ENCODE measurements around the gene DNAH2.

Gene DNAH2

DNA sequence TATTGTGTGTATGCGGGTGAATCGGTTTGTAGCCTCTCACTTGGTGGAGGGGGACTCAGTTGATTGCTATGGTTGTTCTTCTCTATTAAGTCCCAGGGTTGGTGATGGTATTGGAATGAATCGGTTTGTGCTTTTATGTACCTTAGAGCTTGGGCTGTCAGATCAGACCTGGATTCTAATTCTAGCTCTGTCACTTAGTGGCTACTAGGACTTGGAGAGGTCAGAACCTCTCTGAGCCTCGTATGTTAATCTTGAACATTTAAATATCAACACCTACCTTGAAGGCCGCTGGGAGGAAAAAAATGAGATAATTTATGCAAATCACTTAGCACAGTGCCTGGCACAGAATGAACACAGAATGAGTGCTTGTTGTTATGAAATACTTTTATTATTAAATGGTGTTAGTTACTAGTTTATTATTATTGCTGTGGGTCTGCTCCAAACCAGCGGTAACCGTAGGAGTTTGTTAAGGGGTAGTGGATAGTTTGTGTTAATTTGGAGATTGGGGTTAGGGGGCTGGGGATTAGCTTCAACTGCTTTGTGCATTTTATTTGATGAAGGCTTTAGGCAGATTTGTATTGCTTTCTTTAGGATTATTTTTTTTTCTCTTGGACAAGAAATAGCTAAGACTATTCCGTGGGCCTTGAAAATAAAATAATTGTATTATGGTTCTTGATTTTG is 120.0 kb downstream of the DNAH2 start:
- peak overlapping the region; percentile 33 to 99 for H3K27ac ChIP-seq (ENCODE audit: insufficient read depth in 1 of 2, low read depth in 1 of 2, low read length in 2 of 2, poor library complexity in 1 of 2, severe bottlenecking in 2 of 2)

DNA sequence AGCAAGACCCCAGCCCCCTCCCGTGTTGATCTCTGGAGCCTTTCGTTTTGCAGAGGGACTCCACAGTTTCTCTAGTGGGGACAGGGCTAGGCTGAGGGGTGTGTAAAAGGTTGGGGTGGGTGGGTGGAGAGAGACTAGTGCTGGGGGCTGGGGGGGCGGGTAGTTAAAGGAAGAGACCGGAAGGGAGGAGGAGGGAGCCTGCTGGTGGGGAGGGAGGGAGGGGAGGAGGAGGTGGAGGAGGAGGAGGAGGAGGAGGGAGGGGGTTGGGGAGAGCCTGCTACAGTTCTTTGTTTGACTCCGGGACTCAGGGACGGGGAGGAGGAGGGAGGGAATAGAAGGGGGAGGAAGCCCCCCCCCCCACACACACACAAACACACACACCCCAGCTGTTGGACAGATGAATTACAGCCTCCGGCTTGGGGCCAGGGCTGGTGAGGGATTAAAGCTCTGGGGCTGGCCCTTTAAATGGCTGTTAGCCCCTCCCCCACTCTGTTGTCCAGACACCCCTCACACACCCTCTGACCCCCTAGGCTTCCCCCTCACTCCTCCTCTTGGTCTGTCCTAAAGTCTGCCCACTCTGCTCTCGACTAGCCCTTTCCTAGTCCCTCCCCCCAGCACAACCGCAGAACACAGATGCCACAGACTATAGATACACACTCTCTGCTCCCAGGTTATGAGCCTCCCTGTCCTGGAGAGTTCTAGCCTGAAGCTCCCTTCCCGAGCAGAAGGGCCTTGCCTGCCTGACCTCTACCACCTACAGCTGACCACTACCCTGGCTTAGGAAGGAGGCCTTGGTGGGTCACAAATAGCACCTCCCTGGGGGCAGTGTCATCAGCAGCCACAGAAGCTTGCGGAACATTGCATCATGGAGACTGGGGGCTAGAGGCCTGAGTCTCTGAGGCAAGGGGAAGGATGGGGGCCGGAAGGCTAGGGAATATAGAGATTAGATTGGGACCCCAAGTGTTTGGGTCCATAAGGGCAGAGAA is 120.8 kb downstream of the DNAH2 start:
- Histone ChIP-seq H3K9me3 (ENCODE audit: control extremely low read depth in 1 of 5, control insufficient read depth in 4 of 5, insufficient read depth in 2 of 5, low read depth in 1 of 5, low read length in 4 of 5) (no peaks in the 10 kb centered on the region), H3K36me3 (ENCODE audit: control insufficient read depth in 4 of 4, insufficient read depth in 4 of 4, low read length in 3 of 4) (peaks cover 0 to 12% (median 9%) of the 10 kb centered on the region in 4 experiments), H3K4me3 (ENCODE audit: control insufficient read depth in 1 of 7, extremely low read depth in 1 of 7, insufficient read depth in 4 of 7, low read depth in 2 of 7, low read length in 6 of 7) (peak overlapping the region in 6 of 7 experiments; percentile 64 to 92 (median 82)), H3K27me3 (replicated peaks in 2 of 5; ENCODE audit: control insufficient read depth in 4 of 5, insufficient read depth in 5 of 5, low read length in 4 of 5) (no peaks in the 10 kb centered on the region), H3K4me1 (ENCODE audit: control extremely low read depth in 1 of 4, control insufficient read depth in 4 of 4, insufficient read depth in 4 of 4, low read length in 3 of 4) (peaks cover 21 to 84% (median 78%) of the 10 kb centered on the region in 4 experiments), H3K27ac (ENCODE audit: insufficient read depth in 1 of 2, low read depth in 1 of 2, low read length in 2 of 2, poor library complexity in 1 of 2, severe bottlenecking in 2 of 2) (peak overlapping the region; percentile 33 to 99)
- ChIA-PET POLR2A (interaction anchor here (0.5 to 1.9 kb wide), 4 partner anchors 18 to 406 kb away, joined by 3 to 7 read pairs (median 4); no protein-coding TSS in a partner anchor), CTCF (interaction anchor here (1.0 to 4.6 kb wide), 8 partner anchors 11 to 50 kb away, joined by 3 to 29 read pairs (median 4); partner anchors contain the start of genes CHD3 and NAA38)
- 14% methylated on average over 6 of the region's 12 CpGs for WGBS (ENCODE audit: insufficient coverage)
- DNase-seq, result peak in 2 of 3 donors; percentile 83 to 88

More for the DNA sequence above, 120.0 kb downstream of the DNAH2 start:
- peak in 1 of 3 donors; percentile 16 for DNase-seq
- ChIA-PET CTCF (interaction anchor here (0.9 to 4.6 kb wide), 9 partner anchors 8 to 60 kb away, joined by 3 to 29 read pairs (median 4); partner anchors contain the start of genes CHD3 and NAA38), POLR2A (interaction anchor here (0.6 to 5.0 kb wide), 5 partner anchors 12 to 381 kb away, joined by 3 to 28 read pairs (median 7); partner anchors contain the start of gene NAA38)
- no peaks in the 10 kb centered on the region for H3K9me3 ChIP-seq (ENCODE audit: control extremely low read depth in 1 of 5, control insufficient read depth in 4 of 5, insufficient read depth in 2 of 5, low read depth in 1 of 5, low read length in 4 of 5)
- peak overlapping the region in 6 of 7 experiments; percentile 64 to 92 (median 82) for H3K4me3 ChIP-seq (ENCODE audit: control insufficient read depth in 1 of 7, extremely low read depth in 1 of 7, insufficient read depth in 4 of 7, low read depth in 2 of 7, low read length in 6 of 7)
- H3K27me3 ChIP-seq (replicated peaks in 2 of 5; ENCODE audit: control insufficient read depth in 4 of 5, insufficient read depth in 5 of 5, low read length in 4 of 5), result no peaks in the 10 kb centered on the region
- 47% methylated on average over 4 of the region's 8 CpGs for WGBS (ENCODE audit: insufficient coverage)
- peaks cover 0 to 12% (median 9%) of the 10 kb centered on the region in 4 experiments for H3K36me3 ChIP-seq (ENCODE audit: control insufficient read depth in 4 of 4, insufficient read depth in 4 of 4, low read length in 3 of 4)
- peaks cover 21 to 79% (median 72%) of the 10 kb centered on the region in 4 experiments for H3K4me1 ChIP-seq (ENCODE audit: control extremely low read depth in 1 of 4, control insufficient read depth in 4 of 4, insufficient read depth in 4 of 4, low read length in 3 of 4)

DNA sequence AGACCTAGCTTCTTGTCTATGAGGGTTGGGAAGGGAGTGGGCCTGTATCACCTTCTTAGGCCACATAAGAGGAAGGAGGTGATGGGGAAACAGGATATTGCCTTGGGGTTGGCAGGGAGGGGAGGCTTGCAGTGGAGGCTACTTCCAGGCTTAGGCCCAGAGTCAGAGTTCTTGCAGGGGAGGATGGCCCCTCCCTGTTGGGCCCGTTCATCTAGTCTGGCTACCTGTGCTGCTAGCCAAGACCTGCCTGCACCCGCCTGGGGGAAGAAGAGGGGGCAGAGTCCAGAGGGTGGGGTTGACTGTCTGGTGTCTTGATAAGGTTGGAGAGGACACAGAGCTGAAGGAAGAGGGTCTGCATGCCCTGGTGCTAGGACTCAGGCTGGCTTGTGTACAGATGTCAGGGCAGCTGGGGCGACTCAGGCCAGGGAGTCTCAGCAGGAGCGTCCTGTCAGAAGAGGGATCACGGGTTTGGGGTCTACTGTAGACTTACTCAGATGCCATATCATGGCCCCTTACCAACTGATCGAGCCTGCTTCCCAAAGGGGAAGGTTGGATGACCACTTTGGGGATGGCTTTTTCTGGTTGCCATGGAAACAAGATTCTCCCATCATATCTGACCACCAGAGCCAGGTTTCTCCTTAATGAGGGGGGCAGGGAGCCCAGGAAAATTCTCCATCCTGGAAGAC is 121.8 kb downstream of the DNAH2 start:
- Histone ChIP-seq H3K4me3 (ENCODE audit: control insufficient read depth in 1 of 7, extremely low read depth in 1 of 7, insufficient read depth in 4 of 7, low read depth in 2 of 7, low read length in 6 of 7) (peak overlapping the region in 6 of 7 experiments; percentile 34 to 92 (median 56)), H3K27ac (ENCODE audit: insufficient read depth in 1 of 2, low read depth in 1 of 2, low read length in 2 of 2, poor library complexity in 1 of 2, severe bottlenecking in 2 of 2) (peak overlapping the region in 1 of 2 experiments; percentile 74)
- peak in 2 of 3 donors; percentile 51 to 59 for DNase-seq

DNA sequence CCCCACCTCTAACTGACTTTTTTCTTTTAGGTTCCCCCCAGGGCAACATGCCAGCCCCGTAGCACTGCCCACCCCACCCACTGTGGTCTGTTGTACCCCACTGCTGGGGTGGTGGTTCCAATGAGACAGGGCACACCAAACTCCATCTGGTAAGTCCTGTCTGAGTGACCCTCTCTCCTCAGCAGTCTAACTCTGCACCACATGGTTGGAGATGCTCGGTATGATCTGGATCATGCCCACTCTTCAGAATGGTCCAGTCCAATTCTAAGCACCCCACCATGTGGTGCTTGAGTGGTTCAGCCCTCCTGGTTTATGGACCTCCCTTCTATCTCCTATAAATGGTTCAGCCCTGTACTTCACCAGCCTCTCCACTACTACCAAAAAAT is 122.3 kb downstream of the DNAH2 start:
- H3K27me3 ChIP-seq (replicated peaks in 2 of 5; ENCODE audit: control insufficient read depth in 4 of 5, insufficient read depth in 5 of 5, low read length in 4 of 5), result no peaks in the 10 kb centered on the region
- no peak overlapping the region for H3K27ac ChIP-seq (ENCODE audit: insufficient read depth in 1 of 2, low read depth in 1 of 2, low read length in 2 of 2, poor library complexity in 1 of 2, severe bottlenecking in 2 of 2)
- 70% methylated on average over 2 of the region's 2 CpGs for WGBS (ENCODE audit: insufficient coverage)
- no peaks in the 10 kb centered on the region for H3K9me3 ChIP-seq (ENCODE audit: control extremely low read depth in 1 of 5, control insufficient read depth in 4 of 5, insufficient read depth in 2 of 5, low read depth in 1 of 5, low read length in 4 of 5)
- H3K4me3 ChIP-seq (ENCODE audit: control insufficient read depth in 1 of 7, extremely low read depth in 1 of 7, insufficient read depth in 4 of 7, low read depth in 2 of 7, low read length in 6 of 7), result peak overlapping the region in 1 of 7 experiments; percentile 21
- DNase-seq, result peak in 2 of 3 donors; percentile 70 to 82
- peaks cover 0 to 12% (median 9%) of the 10 kb centered on the region in 4 experiments for H3K36me3 ChIP-seq (ENCODE audit: control insufficient read depth in 4 of 4, insufficient read depth in 4 of 4, low read length in 3 of 4)
- CTCF ChIA-PET, result interaction anchor here (1.1 to 4.6 kb wide), 4 partner anchors 12 to 60 kb away, joined by 3 to 29 read pairs (median 4); no protein-coding TSS in a partner anchor
- peaks cover 21 to 85% (median 83%) of the 10 kb centered on the region in 4 experiments for H3K4me1 ChIP-seq (ENCODE audit: control extremely low read depth in 1 of 4, control insufficient read depth in 4 of 4, insufficient read depth in 4 of 4, low read length in 3 of 4)
- POLR2A ChIA-PET, result no interaction called here

More for the DNA sequence above, 121.8 kb downstream of the DNAH2 start:
- H3K9me3 ChIP-seq (ENCODE audit: control extremely low read depth in 1 of 5, control insufficient read depth in 4 of 5, insufficient read depth in 2 of 5, low read depth in 1 of 5, low read length in 4 of 5), result no peaks in the 10 kb centered on the region
- CTCF ChIA-PET, result interaction anchor here (1.1 to 4.6 kb wide), 4 partner anchors 10 to 23 kb away, joined by 3 to 29 read pairs (median 4); no protein-coding TSS in a partner anchor
- peaks cover 0 to 12% (median 9%) of the 10 kb centered on the region in 4 experiments for H3K36me3 ChIP-seq (ENCODE audit: control insufficient read depth in 4 of 4, insufficient read depth in 4 of 4, low read length in 3 of 4)
- 63% methylated on average over 5 of the region's 6 CpGs for WGBS (ENCODE audit: insufficient coverage)
- peaks cover 21 to 86% (median 79%) of the 10 kb centered on the region in 4 experiments for H3K4me1 ChIP-seq (ENCODE audit: control extremely low read depth in 1 of 4, control insufficient read depth in 4 of 4, insufficient read depth in 4 of 4, low read length in 3 of 4)
- H3K27me3 ChIP-seq (replicated peaks in 2 of 5; ENCODE audit: control insufficient read depth in 4 of 5, insufficient read depth in 5 of 5, low read length in 4 of 5), result no peaks in the 10 kb centered on the region
- POLR2A ChIA-PET, result interaction anchor here (0.9 to 1.9 kb wide), 2 partner anchors 17 to 85 kb away, joined by 3 to 7 read pairs; no protein-coding TSS in a partner anchor

DNA sequence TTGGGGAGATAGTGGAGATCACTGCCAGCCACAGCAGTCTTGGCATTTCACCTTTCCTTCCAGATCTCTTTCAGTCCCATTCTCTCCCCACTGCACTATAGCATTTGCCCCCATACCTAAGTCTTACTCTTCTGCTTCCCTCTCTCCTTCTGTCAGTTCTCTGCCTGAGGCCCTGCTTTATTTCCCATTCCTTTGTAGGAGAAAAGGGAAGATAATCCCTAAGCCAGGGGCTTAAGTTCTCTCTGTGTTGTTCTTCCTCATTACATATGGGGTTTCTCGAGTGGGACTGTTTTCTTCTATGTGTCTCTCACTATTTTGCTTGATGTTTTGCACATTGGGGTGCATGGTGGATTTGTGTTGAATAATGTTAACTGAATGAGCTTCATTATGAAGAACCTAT is 122.9 kb downstream of the DNAH2 start:
- Histone ChIP-seq H3K27me3 (replicated peaks in 2 of 5; ENCODE audit: control insufficient read depth in 4 of 5, insufficient read depth in 5 of 5, low read length in 4 of 5) (no peaks in the 10 kb centered on the region), H3K9me3 (ENCODE audit: control extremely low read depth in 1 of 5, control insufficient read depth in 4 of 5, insufficient read depth in 2 of 5, low read depth in 1 of 5, low read length in 4 of 5) (no peaks in the 10 kb centered on the region), H3K36me3 (ENCODE audit: control insufficient read depth in 4 of 4, insufficient read depth in 4 of 4, low read length in 3 of 4) (peaks cover 0 to 17% (median 11%) of the 10 kb centered on the region in 4 experiments), H3K27ac (ENCODE audit: insufficient read depth in 1 of 2, low read depth in 1 of 2, low read length in 2 of 2, poor library complexity in 1 of 2, severe bottlenecking in 2 of 2) (peak overlapping the region in 1 of 2 experiments; percentile 96), H3K4me3 (ENCODE audit: control insufficient read depth in 1 of 7, extremely low read depth in 1 of 7, insufficient read depth in 4 of 7, low read depth in 2 of 7, low read length in 6 of 7) (peak overlapping the region in 2 of 7 experiments; percentile 61 to 80), H3K4me1 (ENCODE audit: control extremely low read depth in 1 of 4, control insufficient read depth in 4 of 4, insufficient read depth in 4 of 4, low read length in 3 of 4) (peaks cover 21 to 88% (median 87%) of the 10 kb centered on the region in 4 experiments)
- ChIA-PET CTCF (interaction anchor here (1.0 to 4.6 kb wide), 5 partner anchors 12 to 59 kb away, joined by 3 to 29 read pairs (median 4); no protein-coding TSS in a partner anchor), POLR2A (no interaction called here)
- no peak for DNase-seq
- WGBS (ENCODE audit: insufficient coverage), result no CpG with 5 or more reads among the region's 1 CpG

DNA sequence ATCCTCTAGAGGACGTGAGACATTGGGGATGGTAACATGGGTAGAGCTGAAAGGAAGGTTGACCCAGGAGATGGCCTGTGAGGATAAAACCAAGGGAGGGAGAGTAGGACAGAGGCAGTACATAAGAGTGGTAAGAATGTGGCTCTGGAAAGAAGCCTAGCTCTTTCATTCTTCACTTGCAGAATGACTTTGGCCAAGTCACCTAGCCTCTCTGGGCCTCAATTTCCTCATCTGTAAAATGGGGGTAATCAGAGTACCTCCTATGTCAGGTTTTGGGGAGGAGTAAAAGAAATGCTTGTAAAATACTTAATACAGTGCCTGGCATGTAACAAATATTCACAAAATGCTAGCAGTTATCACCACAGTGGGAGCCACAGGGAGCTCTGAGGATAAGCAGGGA is 123.3 kb downstream of the DNAH2 start:
- H3K27ac ChIP-seq (ENCODE audit: insufficient read depth in 1 of 2, low read depth in 1 of 2, low read length in 2 of 2, poor library complexity in 1 of 2, severe bottlenecking in 2 of 2), result peak overlapping the region; percentile 94 to 96
- H3K4me1 ChIP-seq (ENCODE audit: control extremely low read depth in 1 of 4, control insufficient read depth in 4 of 4, insufficient read depth in 4 of 4, low read length in 3 of 4), result peaks cover 21 to 89% (median 86%) of the 10 kb centered on the region in 4 experiments
- 83% methylated on average over 1 of the region's 1 CpG for WGBS (ENCODE audit: insufficient coverage)
- H3K9me3 ChIP-seq (ENCODE audit: control extremely low read depth in 1 of 5, control insufficient read depth in 4 of 5, insufficient read depth in 2 of 5, low read depth in 1 of 5, low read length in 4 of 5), result no peaks in the 10 kb centered on the region
- H3K27me3 ChIP-seq (replicated peaks in 2 of 5; ENCODE audit: control insufficient read depth in 4 of 5, insufficient read depth in 5 of 5, low read length in 4 of 5), result no peaks in the 10 kb centered on the region
- ChIA-PET CTCF (interaction anchor here (1.0 to 4.6 kb wide), 6 partner anchors 11 to 59 kb away, joined by 3 to 29 read pairs (median 4); no protein-coding TSS in a partner anchor), POLR2A (interaction anchor here (0.6 kb wide), 1 partner anchor 498 kb away, joined by 3 read pairs; no protein-coding TSS in a partner anchor)
- H3K4me3 ChIP-seq (ENCODE audit: control insufficient read depth in 1 of 7, extremely low read depth in 1 of 7, insufficient read depth in 4 of 7, low read depth in 2 of 7, low read length in 6 of 7), result peak overlapping the region in 6 of 7 experiments; percentile 18 to 90 (median 79)
- no peak for DNase-seq
- peaks cover 0 to 21% (median 13%) of the 10 kb centered on the region in 4 experiments for H3K36me3 ChIP-seq (ENCODE audit: control insufficient read depth in 4 of 4, insufficient read depth in 4 of 4, low read length in 3 of 4)
